Loucy (cell line): Measurements from ENCODE around the gene RECQL.

Experiments
- H2AFZ ChIP-seq: fragments of 200-600 bp; sonication (generic); 2 replicates; pipeline ENCODE4 v1.6.0; 2016; ENCODE audit warnings: antibody characterized with exemption, mild to moderate bottlenecking, low read length, moderate library complexity
- H3F3A ChIP-seq: fragments of 200-600 bp; 2 replicates; pipeline ENCODE4 v1.6.0; 2016; ENCODE audit warnings: antibody characterized with exemption, low read depth, mild to moderate bottlenecking
- H3K27me3 ChIP-seq: fragments of 200-600 bp; sonication (generic); 2 replicates; pipeline ENCODE4 v1.6.1; 2014; ENCODE audit warnings: low read length, mild to moderate bottlenecking; ENCODE audit not compliant: insufficient read depth, poor library complexity, severe bottlenecking
- H3K36me3 ChIP-seq: fragments of 200-600 bp; sonication (generic); 2 replicates; pipeline ENCODE4 v1.6.1; 2016; ENCODE audit warnings: low read length; ENCODE audit not compliant: insufficient read depth
- H3K4me1 ChIP-seq: fragments of 200-600 bp; sonication (generic); 2 replicates; pipeline ENCODE4 v1.5.1; 2014; ENCODE audit warnings: low read length, mild to moderate bottlenecking; ENCODE audit not compliant: insufficient read depth, poor library complexity, severe bottlenecking
- H3K4me2 ChIP-seq: fragments of 200-600 bp; sonication (generic); 2 replicates; pipeline ENCODE4 v1.6.0; 2014; ENCODE audit warnings: antibody characterized with exemption, low read length, low read depth, mild to moderate bottlenecking; ENCODE audit not compliant: poor library complexity, severe bottlenecking
- H3K4me3 ChIP-seq: fragments of 200-600 bp; sonication (generic); 2 replicates; pipeline ENCODE4 v1.5.1; 2014; ENCODE audit warnings: low read length, mild to moderate bottlenecking, mixed read lengths; ENCODE audit not compliant: poor library complexity, severe bottlenecking
- H3K79me2 ChIP-seq: fragments of 200-600 bp; sonication (generic); 2 replicates; pipeline ENCODE4 v1.6.1; 2014; ENCODE audit warnings: low read length; ENCODE audit not compliant: insufficient read depth
- H3K9ac ChIP-seq: fragments of 200-600 bp; sonication (generic); 2 replicates; pipeline ENCODE4 v1.6.0; 2014; ENCODE audit warnings: mild to moderate bottlenecking, low read depth, low read length, moderate library complexity; ENCODE audit not compliant: poor library complexity, severe bottlenecking
- H3K9me2 ChIP-seq: fragments of 200-600 bp; sonication (generic); replicated peaks from 2 replicates; pipeline ENCODE4 v1.6.1; 2016; ENCODE audit warnings: low read depth, low read length, mixed read lengths
- H3K9me3 ChIP-seq: fragments of 200-600 bp; sonication (generic); 2 replicates; pipeline ENCODE4 v1.6.1; 2014; ENCODE audit warnings: mild to moderate bottlenecking, antibody characterized with exemption, low read length, low read depth; ENCODE audit not compliant: insufficient read depth
- H4K20me1 ChIP-seq: fragments of 200-600 bp; sonication (generic); 2 replicates; pipeline ENCODE4 v1.6.0; 2014; ENCODE audit warnings: antibody characterized with exemption, low read length, mild to moderate bottlenecking; ENCODE audit not compliant: insufficient read depth, poor library complexity, severe bottlenecking
- CTCF ChIP-seq: fragments of 200-600 bp; sonication (generic); conservative IDR thresholded peaks from 2 replicates; pipeline ENCODE4 v1.5.1; 2014; ENCODE audit warnings: mild to moderate bottlenecking, antibody characterized with exemption, low read length
- EZH2phosphoT487 ChIP-seq: fragments of 200-600 bp; IDR thresholded peaks from 2 replicates; pipeline ENCODE4 v1.6.1; 2018; ENCODE audit warnings: antibody characterized with exemption, mild to moderate bottlenecking, moderate library complexity, borderline replicate concordance

RECQL gene

GRCh38 chr12:21434699-21435098 lies 66.7 kb downstream of the RECQL start:
- TF ChIP-seq EZH2phosphoT487 = no peak
- no peak for TF ChIP-seq CTCF
- Histone ChIP-seq H2AFZ (no peak overlapping the region), H3K4me2 (no peak overlapping the region), H3K4me1 (no peaks in the 10 kb centered on the region), H3K9me3 (no peaks in the 10 kb centered on the region), H3K27me3 (peaks cover 4% of the 10 kb centered on the region), H3K36me3 (no peaks in the 10 kb centered on the region), H3F3A (no peaks in the 10 kb centered on the region), H3K9me2 (no peaks in the 10 kb centered on the region), H3K79me2 (peaks cover 8% of the 10 kb centered on the region; the same call in 1 of the 2 replicates), H4K20me1 (no peaks in the 10 kb centered on the region), H3K4me3 (no peak overlapping the region), H3K9ac (no peak overlapping the region)

DNA sequence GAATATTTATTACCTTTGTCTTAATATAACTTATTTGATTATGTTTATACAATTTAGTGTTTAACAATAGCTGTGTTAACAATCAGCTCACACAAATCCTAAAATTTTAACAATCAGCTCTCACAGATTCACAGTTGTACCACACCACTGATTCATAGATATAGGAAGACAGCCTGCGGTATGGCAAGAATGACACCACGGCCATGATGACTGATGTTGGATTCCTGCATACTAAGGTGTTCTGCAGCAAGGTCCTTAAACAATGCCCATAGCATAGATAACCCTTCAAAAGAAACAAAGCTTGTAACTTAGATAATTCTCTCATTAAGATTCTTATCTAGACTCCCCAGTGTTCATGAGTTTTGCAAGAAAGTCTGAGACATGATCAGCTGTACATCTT lies 67.9 kb downstream of the RECQL start:
- Histone ChIP-seq H3K27me3 (peaks cover 4% of the 10 kb centered on the region), H3K9me3 (no peaks in the 10 kb centered on the region), H3K36me3 (no peaks in the 10 kb centered on the region), H2AFZ (no peak overlapping the region), H3K79me2 (0 out of 2 replicates have a peak, but pooled peaks cover 2% of the 10 kb centered on the region), H3K4me2 (no peak overlapping the region), H3K9me2 (no peaks in the 10 kb centered on the region), H3K9ac (no peak overlapping the region), H3K4me3 (no peak overlapping the region), H3F3A (no peaks in the 10 kb centered on the region), H4K20me1 (no peaks in the 10 kb centered on the region), H3K4me1 (no peaks in the 10 kb centered on the region)
- TF ChIP-seq EZH2phosphoT487 (no peak), CTCF (no peak)

GRCh38 chr12:21429994-21430393 lies 71.4 kb downstream of the RECQL start:
- Histone ChIP-seq H4K20me1 (no peaks in the 10 kb centered on the region), H3K79me2 (no peaks in the 10 kb centered on the region), H3K4me2 (no peak overlapping the region), H2AFZ (no peak overlapping the region), H3K27me3 (peaks cover 1% of the 10 kb centered on the region), H3K9me3 (no peaks in the 10 kb centered on the region), H3K4me3 (no peak overlapping the region), H3K9ac (no peak overlapping the region), H3K4me1 (no peaks in the 10 kb centered on the region), H3K9me2 (no peaks in the 10 kb centered on the region), H3K36me3 (no peaks in the 10 kb centered on the region), H3F3A (no peaks in the 10 kb centered on the region)
- TF ChIP-seq CTCF = no peak
- no peak for TF ChIP-seq EZH2phosphoT487
